ENCODE data around the gene KRTAP5-3.
"Not testable (repeated sequence)": the region's sequence is repeated elsewhere in the genome, so short reads cannot be mapped to it uniquely, and the experiment has no call there.

KRTAP5-3 gene

GRCh38 chr11:1575756-1576155 is 32.5 kb downstream of the KRTAP5-3 start:
- DNase-seq: not testable (repeated sequence)

DNA sequence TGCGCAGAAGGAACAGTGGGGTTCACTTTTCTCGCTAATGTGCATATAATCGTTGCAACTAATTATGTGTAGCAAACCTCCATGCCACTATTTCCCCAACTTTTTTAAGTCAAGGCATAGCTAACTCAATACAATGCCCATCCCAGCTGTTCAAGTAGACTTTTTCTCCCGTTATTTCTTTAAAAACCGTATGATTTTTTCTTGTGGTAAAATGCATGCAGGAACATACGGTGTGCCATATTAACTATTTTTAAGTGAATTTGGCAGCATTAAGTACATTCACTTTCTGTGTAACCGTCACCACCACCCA is 33.4 kb downstream of the KRTAP5-3 start:
- DNase-seq: no peak

DNA sequence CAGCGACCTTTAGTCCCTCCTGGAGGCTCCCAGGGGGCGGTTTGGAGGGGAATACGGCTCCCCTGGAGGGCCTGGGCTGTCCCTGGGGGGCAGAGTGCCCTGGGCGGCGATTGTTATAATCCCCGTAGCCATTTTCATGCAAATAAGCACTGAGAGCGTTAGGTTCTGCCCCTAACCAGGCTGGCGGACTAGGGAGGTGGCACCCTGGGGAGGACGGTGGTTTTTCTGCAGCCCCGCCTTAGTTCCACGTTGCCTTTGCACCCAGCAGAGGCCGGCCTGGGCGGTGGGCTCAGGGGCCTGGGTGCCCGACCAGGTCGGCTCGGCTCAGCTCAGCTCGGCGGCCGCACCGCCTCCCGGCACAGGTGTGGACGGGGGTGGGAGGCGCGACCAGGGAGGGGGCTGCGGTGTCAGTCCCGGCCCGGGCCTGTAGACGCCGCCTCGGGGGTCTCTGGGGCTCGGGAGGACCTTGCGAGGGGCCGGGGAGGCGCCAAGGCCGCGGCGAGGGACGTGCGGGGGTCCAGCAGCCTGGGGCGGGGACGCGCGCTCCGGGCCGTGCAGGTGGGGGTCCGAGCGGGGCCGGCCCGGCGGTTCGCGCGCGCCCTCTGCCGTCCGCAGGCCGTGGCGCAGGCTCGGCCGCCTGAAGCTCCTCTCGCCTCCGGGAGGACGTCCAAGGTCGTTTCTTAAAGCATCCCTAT is 33.9 kb downstream of the KRTAP5-3 start:
- DNase-seq: peak; percentile 73

DNA sequence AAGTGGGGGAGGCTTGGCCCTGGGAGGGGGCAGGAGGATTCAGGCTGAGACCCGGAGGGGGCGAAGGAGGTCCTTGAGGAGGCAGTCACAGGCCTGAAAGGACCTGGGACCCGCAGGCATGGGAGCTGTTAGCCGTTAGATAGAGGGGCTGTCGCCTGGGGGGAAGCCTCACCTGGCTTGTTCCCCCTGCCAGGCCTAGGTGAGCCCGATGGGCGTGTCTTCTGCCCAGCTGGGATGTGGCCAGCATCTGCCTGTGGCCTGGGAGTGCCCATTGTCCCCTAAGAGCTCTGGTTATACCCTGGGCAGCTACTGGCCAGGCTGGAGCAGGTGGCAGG is 34.4 kb downstream of the KRTAP5-3 start:
- DNase-seq: no peak

- peak; percentile 60 for DNase-seq
These were observed 35.0 kb downstream of the KRTAP5-3 start for GRCh38 chr11:1573077-1573902.

- peak; percentile 88 for DNase-seq
These were observed 35.8 kb downstream of the KRTAP5-3 start, which contains the start of gene DUSP8 for GRCh38 chr11:1572197-1573076. Gene DUSP8, minus strand, starts transcription at chr11:1572271. Its CDS starts 6,445 bp downstream, at chr11:1565826.

DNA sequence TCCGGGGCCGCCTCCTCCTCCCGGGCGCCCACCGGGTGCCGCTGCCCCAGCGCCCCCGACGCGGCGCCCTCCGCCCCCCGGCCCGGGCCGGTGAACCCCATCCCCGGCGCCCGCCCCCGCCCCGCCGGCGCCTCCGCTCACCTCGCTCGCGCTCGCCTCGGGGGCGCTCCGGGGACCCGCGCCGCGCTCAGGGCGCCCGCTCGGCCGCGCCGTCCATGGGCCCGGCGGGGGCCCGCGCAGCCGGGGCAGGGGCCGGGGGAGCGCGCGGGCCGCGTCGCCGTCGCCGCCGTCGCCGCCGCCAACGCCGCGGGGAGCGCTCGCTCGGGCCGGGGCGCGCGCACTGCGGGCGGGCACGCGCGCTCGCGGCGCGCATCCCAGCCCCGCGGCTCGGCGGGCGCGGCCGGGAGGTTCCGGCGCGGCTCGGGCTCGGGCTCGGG is 36.5 kb downstream of the KRTAP5-3 start:
- no peak for DNase-seq

GRCh38 chr11:1570896-1571759 is 37.1 kb downstream of the KRTAP5-3 start:
- DNase-seq: peak; percentile 66

- peak; percentile 35 for DNase-seq
These were observed 37.8 kb downstream of the KRTAP5-3 start for GRCh38 chr11:1570531-1570895.

DNA sequence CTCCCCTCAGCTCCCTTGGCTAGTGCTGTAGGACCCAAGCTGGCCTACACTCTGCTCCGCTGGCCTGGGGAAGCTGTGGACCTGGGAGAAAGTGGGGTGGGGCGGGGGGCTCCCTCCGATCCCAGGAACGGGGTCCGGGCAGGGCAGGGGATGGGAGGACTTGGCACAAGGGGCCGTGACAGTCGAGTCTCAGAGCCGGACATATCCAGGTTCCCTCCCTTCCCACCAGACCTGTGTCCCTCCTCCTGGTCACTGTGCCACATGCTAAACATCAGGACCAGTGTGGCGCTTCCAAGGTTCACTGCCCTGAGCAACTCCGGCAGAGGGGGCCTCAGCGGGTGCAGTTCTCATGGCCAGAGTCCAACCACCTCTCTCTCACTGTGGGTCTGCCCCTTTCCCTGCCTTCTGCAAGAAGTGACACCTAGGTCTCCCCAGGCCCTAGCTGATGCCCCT is 38.2 kb downstream of the KRTAP5-3 start:
- DNase-seq: peak; percentile 44

DNA sequence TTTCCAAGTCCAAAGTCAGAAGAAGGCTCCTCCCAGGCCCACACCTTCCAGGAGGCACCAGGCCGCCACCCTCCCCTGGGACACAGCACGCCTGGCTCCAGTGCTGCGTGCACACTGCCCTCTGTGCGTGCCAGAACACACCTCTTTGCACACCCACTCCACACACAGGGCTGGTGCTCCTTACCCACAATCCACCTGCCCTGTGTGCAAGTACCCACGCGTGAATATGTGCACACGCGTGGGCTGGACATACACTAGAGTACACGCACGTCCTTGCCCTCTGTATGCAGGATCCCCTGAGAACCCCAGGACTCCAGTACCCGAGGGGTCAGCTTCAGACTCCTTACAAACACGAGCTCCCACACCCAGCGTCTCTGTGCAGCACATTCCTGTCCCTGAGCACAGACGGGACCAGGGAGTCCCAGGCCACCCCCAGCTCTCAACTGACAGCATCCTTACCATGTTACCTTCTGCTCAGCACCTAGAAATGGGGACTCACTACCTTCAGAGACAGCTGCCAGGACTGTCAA is 38.9 kb downstream of the KRTAP5-3 start:
- DNase-seq: peak; percentile 50

DNA sequence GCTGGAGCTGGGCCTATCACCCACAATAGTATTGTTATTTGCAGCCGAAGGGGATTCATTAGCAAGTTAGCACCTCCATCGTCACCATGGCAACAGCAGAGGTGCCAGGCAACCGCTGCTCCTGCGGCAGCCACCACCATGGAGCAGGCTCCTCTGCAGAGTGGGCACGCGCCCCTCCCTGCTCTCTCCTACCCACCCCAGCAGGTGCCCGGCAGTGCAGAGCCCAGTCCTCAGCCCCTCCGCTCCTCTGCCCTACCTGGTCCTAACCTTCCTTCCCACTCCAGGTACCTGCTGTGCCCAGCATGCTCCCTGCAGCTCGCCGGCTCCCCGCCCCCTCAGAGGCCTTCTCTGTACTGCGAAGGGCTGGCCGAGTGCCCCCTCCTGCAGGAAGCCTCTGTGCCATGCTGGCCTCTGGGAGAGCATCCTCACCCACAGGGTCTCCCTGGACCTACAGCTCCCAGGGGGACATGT is 39.8 kb downstream of the KRTAP5-3 start:
- no peak for DNase-seq

GRCh38 chr11:1567721-1568100 is 40.6 kb downstream of the KRTAP5-3 start:
- peak; percentile 51 for DNase-seq

GRCh38 chr11:1567052-1567720 is 41.1 kb downstream of the KRTAP5-3 start:
- peak; percentile 55 for DNase-seq

GRCh38 chr11:1566381-1567051 is 41.7 kb downstream of the KRTAP5-3 start:
- DNase-seq: no peak

- DNase-seq: no peak
These were observed 42.4 kb downstream of the KRTAP5-3 start for GRCh38 chr11:1565904-1566247.

DNA sequence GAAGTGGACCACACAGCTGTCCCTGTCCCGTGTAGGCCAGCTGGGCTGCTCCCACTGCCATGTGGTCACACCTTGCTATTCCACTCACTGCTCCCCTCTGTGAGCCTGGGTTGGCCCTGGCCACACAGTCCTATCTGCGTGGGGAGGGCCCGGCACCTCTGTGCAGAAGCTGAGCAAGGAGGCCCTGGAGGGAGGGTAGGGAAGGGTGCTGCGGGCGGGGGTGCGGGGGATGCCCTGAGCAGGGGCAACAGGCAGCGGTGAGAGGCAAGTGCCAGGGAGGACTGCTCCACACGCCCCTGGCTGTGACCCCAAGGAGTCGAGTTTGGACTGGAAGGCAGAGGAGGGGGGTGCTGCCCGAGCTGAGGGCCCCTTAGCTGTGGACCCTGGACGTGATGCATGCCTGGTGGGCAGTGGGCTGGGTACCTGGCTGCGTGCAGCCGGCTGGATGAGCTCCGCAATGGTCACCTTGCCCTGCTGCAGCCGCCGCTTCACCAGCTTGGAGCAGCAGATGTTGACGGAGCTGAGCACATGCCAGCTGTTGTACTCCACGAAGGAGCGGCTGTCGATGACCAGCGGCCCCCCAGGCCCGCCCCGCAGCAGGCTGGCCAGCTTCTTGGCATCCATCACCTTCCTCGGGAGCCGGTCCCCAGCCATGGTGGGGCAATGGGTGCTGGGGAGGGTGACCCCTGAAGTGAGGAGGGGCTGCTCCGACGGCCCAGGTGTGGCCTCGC is 42.9 kb downstream of the KRTAP5-3 start:
- no peak for DNase-seq

DNA sequence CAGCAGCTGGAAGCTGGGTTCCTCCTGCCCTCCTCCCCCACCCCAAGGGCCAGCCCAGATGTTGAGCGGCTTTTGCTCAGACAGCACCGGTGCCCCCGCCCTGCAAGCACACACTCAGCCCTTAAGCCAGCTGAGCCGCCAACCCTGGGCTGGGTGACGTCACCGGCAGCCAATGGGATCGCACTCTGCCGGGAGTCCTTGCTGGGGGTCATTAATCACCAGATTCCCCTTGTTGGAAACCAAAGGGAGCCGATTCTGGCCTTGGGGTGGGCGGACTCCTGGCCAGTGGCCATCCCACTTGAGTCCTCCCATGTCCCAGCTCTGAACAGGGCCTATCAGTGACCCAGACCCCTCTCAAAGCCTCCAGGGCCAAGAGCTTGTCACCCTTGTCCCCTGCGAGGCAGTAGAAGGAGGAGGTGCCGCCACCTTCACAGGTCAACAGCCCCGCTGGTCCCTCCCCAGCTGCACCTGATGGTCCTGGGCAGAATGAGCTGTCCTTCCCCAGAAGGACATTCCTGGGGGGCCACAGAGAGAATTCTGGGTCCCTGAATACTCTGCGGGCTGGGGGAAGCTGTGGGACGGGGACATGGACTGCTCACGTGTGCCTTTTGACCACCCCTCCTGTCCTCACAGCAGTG is 43.6 kb downstream of the KRTAP5-3 start:
- peak; percentile 93 for DNase-seq

GRCh38 chr11:1563697-1564534 is 44.3 kb downstream of the KRTAP5-3 start:
- DNase-seq: no peak

Data from islet precursor cell (in vitro differentiated cells).